Stomach (tissue), 4 donors: ENCODE measurements around the gene TSPAN17.

Source experiments
- CTCF ChIP-seq, 7 experiments: fragments of 450-650 bp in 4 of 7; fragments of 200-600 bp in 3 of 7; sonication (generic) in 3 of 7; IDR thresholded peaks; one replicate each; pipeline ENCODE4 v1.5.1; 2016 to 2019; ENCODE audit warnings: antibody characterized with exemption in 7 of 7, control low read depth in 2 of 7, mild to moderate bottlenecking in 1 of 7
- EP300 ChIP-seq: sonication (generic); formaldehyde crosslinking; IDR thresholded peaks from one replicate; pipeline ENCODE4 v1.6.1; 2017; ENCODE audit warnings: antibody characterized with exemption
- POLR2AphosphoS5 ChIP-seq, 3 donors: sonication (generic); formaldehyde crosslinking; IDR thresholded peaks; one replicate each; pipeline ENCODE4 v1.6.1; 2016; ENCODE audit warnings: antibody characterized with exemption in 3 of 3

GRCh38 chr5:176629853-176630680 lies 17.2 kb upstream of the TSPAN17 start, which contains the start of the genes EIF4E1B and SNCB:
- no peak for TF ChIP-seq POLR2AphosphoS5 (IDR thresholded peaks at IDR 0.05)
- no peak for TF ChIP-seq EP300
- TF ChIP-seq CTCF (IDR thresholded peaks at IDR 0.05) = no peak
